HUES64 (cell line): ENCODE measurements around the gene PRSS33.

ENCODE experiments used
- H3K27ac ChIP-seq: 2 replicates; pipeline ENCODE4 v1.7.0; 2013; ENCODE audit warnings: low read depth, low read length, inconsistent platforms
- H3K27me3 ChIP-seq: 2 replicates; pipeline ENCODE4 v1.6.1; 2013; ENCODE audit warnings: mild to moderate bottlenecking, low read length; ENCODE audit not compliant: insufficient read depth
- H3K36me3 ChIP-seq: 2 replicates; pipeline ENCODE4 v1.6.1; 2013; ENCODE audit warnings: mild to moderate bottlenecking, low read length; ENCODE audit not compliant: insufficient read depth
- H3K4me1 ChIP-seq: 2 replicates; pipeline ENCODE4 v1.6.1; 2013; ENCODE audit warnings: mild to moderate bottlenecking, low read length, moderate library complexity; ENCODE audit not compliant: insufficient read depth
- H3K4me3 ChIP-seq: 2 replicates; pipeline ENCODE4 v1.5.1; 2013; ENCODE audit warnings: mild to moderate bottlenecking, low read length, moderate library complexity
- H3K9ac ChIP-seq: 2 replicates; pipeline ENCODE4 v1.6.1; 2013; ENCODE audit warnings: mild to moderate bottlenecking, low read depth, low read length
- H3K9me3 ChIP-seq: 2 replicates; pipeline ENCODE4 v1.6.1; 2013; ENCODE audit warnings: low read depth, low read length; ENCODE audit not compliant: insufficient read depth
- WGBS: fragments of 150-250, 120-280 bp; methylation state at CpG from one replicate; pipeline ENCODE4 v1.1.7; 2013; ENCODE audit warnings: missing lambda C conversion rate; 5-methylcytosine and 5-hydroxymethylcytosine counted together

PRSS33 gene

GRCh38 chr16:2779978-2780898 lies 7.1 kb downstream of the PRSS33 start:
- peaks cover 14% of the 10 kb centered on the region for H3K27me3 ChIP-seq
- no peak overlapping the region for H3K27ac ChIP-seq
- no peak overlapping the region for H3K4me3 ChIP-seq
- H3K36me3 ChIP-seq = peaks cover 7% of the 10 kb centered on the region
- H3K4me1 ChIP-seq = 0 out of 2 replicates have a peak, but pooled peaks cover 8% of the 10 kb centered on the region
- WGBS = 76% methylated on average over 16 of the region's 17 CpGs
- H3K9me3 ChIP-seq = no peaks in the 10 kb centered on the region
- no peak overlapping the region for H3K9ac ChIP-seq

GRCh38 chr16:2779151-2779920 lies 8.0 kb downstream of the PRSS33 start:
- Histone ChIP-seq H3K36me3 (peaks cover 16% of the 10 kb centered on the region), H3K9ac (no peak overlapping the region), H3K4me3 (no peak overlapping the region), H3K4me1 (0 out of 2 replicates have a peak, but pooled peaks cover 8% of the 10 kb centered on the region), H3K27ac (no peak overlapping the region), H3K27me3 (peaks cover 5% of the 10 kb centered on the region), H3K9me3 (no peaks in the 10 kb centered on the region)
- WGBS = 92% methylated on average over 23 of the region's 23 CpGs

- Histone ChIP-seq H3K4me3 (peak overlapping the region; percentile 94), H3K36me3 (peaks cover 23% of the 10 kb centered on the region), H3K27ac (no peak overlapping the region), H3K9ac (no peak overlapping the region), H3K27me3 (no peaks in the 10 kb centered on the region), H3K9me3 (no peaks in the 10 kb centered on the region), H3K4me1 (0 out of 2 replicates have a peak, but pooled peaks cover 8% of the 10 kb centered on the region)
- WGBS = 97% methylated on average over 12 of the region's 12 CpGs
Measured at GRCh38 chr16:2778630-2778958, 8.8 kb downstream of the PRSS33 start.

GRCh38 chr16:2777903-2778629 lies 9.3 kb downstream of the PRSS33 start:
- Histone ChIP-seq H3K4me3 (peak overlapping the region; percentile 94), H3K9ac (peak overlapping the region; percentile 100)
- WGBS = 20% methylated on average over 27 of the region's 27 CpGs

GRCh38 chr16:2777231-2777902 lies 10.0 kb downstream of the PRSS33 start, which contains the start of gene ELOB:
Gene ELOB, minus strand, starts transcription at chr16:2777280. Its CDS starts 41 bp downstream, at chr16:2777239.
- Histone ChIP-seq H3K27ac (peak within 1 kb of the TSS; percentile 99), H3K36me3 (peaks cover 35% of the 10 kb centered on the region), H3K9ac (peak within 1 kb of the TSS; percentile 100), H3K27me3 (no peaks in the 10 kb centered on the region), H3K9me3 (no peaks in the 10 kb centered on the region), H3K4me1 (0 out of 2 replicates have a peak, but pooled peaks cover 8% of the 10 kb centered on the region), H3K4me3 (peak within 1 kb of the TSS; percentile 94)
- under 1% methylated on average over 70 of the region's 70 CpGs for WGBS

More at GRCh38 chr16:2777903-2778629, 9.3 kb downstream of the PRSS33 start:
- Histone ChIP-seq H3K36me3 (peaks cover 28% of the 10 kb centered on the region), H3K9me3 (no peaks in the 10 kb centered on the region), H3K27me3 (no peaks in the 10 kb centered on the region), H3K4me1 (0 out of 2 replicates have a peak, but pooled peaks cover 8% of the 10 kb centered on the region), H3K27ac (peak overlapping the region; percentile 99)

GRCh38 chr16:2776500-2777139 lies 10.7 kb downstream of the PRSS33 start:
- H3K27ac ChIP-seq = peak overlapping the region; percentile 73; the same call in 1 of the 2 replicates
- H3K9me3 ChIP-seq = no peaks in the 10 kb centered on the region
- peak overlapping the region; percentile 94 for H3K4me3 ChIP-seq
- 0 out of 2 replicates have a peak, but pooled peaks cover 8% of the 10 kb centered on the region for H3K4me1 ChIP-seq
- WGBS = under 1% methylated on average over 72 of the region's 72 CpGs
- H3K36me3 ChIP-seq = peaks cover 42% of the 10 kb centered on the region
- peak overlapping the region; percentile 95 for H3K9ac ChIP-seq
- H3K27me3 ChIP-seq = no peaks in the 10 kb centered on the region

- H3K4me1 ChIP-seq = 0 out of 2 replicates have a peak, but pooled peaks cover 8% of the 10 kb centered on the region
- peaks cover 49% of the 10 kb centered on the region for H3K36me3 ChIP-seq
- peak overlapping the region; percentile 94 for H3K4me3 ChIP-seq
- no peaks in the 10 kb centered on the region for H3K27me3 ChIP-seq
- H3K27ac ChIP-seq = peak overlapping the region; percentile 73; the same call in 1 of the 2 replicates
- H3K9me3 ChIP-seq = no peaks in the 10 kb centered on the region
- H3K9ac ChIP-seq = peak overlapping the region; percentile 95
- WGBS = 61% methylated on average over 11 of the region's 11 CpGs
Measured at GRCh38 chr16:2775765-2776499, 11.4 kb downstream of the PRSS33 start.

- Histone ChIP-seq H3K36me3 (peaks cover 56% of the 10 kb centered on the region), H3K27ac (no peak overlapping the region; the same call in 1 of the 2 replicates), H3K27me3 (no peaks in the 10 kb centered on the region), H3K4me1 (0 out of 2 replicates have a peak, but pooled peaks cover 8% of the 10 kb centered on the region), H3K4me3 (no peak overlapping the region; the same call in 1 of the 2 replicates), H3K9me3 (no peaks in the 10 kb centered on the region), H3K9ac (no peak overlapping the region)
- 89% methylated on average over 7 of the region's 7 CpGs for WGBS
Measured at GRCh38 chr16:2775131-2775716, 12.1 kb downstream of the PRSS33 start.

- Histone ChIP-seq H3K27ac (no peak overlapping the region), H3K36me3 (peaks cover 65% of the 10 kb centered on the region), H3K27me3 (no peaks in the 10 kb centered on the region), H3K4me1 (0 out of 2 replicates have a peak, but pooled peaks cover 8% of the 10 kb centered on the region), H3K9me3 (no peaks in the 10 kb centered on the region), H3K4me3 (no peak overlapping the region), H3K9ac (no peak overlapping the region)
- 78% methylated on average over 6 of the region's 7 CpGs for WGBS
Measured at GRCh38 chr16:2774161-2774891, 13.0 kb downstream of the PRSS33 start.
